ENCODE results near the gene TUBB4B.

Gene TUBB4B

DNA sequence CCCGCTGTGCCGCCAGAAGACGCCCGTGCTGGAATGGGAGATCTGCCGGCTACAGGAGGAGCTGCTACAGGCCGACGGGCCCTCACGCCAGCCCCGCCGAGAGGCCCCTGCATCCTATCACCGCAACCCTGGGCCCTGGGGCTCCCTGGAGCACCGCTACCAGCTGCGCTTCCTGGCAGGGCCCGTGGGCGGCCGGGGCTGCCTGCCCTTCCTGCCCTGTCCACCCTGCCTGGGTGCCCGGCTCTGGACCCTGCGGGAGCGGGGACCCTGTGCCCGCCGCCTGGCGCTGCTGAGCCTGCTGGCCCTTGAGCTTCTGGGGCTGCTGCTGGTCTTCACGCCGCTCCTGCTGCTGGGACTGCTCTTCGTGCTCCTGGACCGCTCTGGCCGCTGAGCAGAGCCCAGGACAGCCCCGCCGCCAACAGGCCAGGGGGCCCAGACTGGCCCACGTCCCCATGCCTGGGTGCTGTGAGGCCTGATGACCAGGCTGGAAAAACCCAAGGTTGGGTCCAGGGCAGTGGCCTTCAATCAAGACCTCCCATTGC lies 22.8 kb upstream of the TUBB4B start:
- Mint-ChIP-seq H3K4me3 (no peak overlapping the region), H3K9me3 (no peaks in the 10 kb centered on the region), H3K36me3 (ENCODE audit: low read depth) (no peaks in the 10 kb centered on the region), H3K4me1 (peaks cover 4% of the 10 kb centered on the region), H3K27ac (no peak overlapping the region), H3K27me3 (no peaks in the 10 kb centered on the region)
- ATAC-seq (no peak), DNase-seq (no peak)

DNA sequence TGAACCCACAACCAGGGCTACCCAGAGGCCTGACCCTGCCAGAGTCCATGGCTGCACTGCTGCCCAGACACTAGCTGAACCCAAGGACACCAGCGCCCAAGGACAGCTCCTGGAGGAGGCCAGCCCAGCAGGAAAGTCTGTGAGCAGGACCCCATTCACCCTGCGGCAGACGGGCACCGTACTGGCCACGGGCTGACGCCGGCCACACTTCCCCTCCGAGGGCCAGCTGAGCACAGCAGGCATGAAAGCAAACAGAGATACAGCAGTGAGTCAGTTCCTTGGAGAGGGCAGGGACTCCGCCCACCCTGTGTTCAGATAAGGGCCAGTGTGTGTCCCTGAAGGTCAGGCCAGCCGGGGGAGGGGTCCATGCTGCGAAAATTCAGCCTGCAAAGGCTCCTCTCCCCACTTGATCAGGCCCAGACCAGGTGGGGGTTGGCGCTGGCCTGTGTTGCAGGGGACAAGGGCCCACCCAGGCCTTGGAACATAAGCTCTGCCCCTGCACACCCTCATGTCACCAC lies 22.3 kb upstream of the TUBB4B start:
- ATAC-seq (no peak), DNase-seq (no peak)
- H3K9me3 Mint-ChIP-seq: no peaks in the 10 kb centered on the region
- no peaks in the 10 kb centered on the region for H3K27me3 Mint-ChIP-seq
- H3K36me3 Mint-ChIP-seq (ENCODE audit: low read depth): no peaks in the 10 kb centered on the region
- H3K4me3 Mint-ChIP-seq: no peak overlapping the region
- no peak overlapping the region for H3K27ac Mint-ChIP-seq
- H3K4me1 Mint-ChIP-seq: peaks cover 4% of the 10 kb centered on the region

- Mint-ChIP-seq H3K36me3 (ENCODE audit: low read depth) (no peaks in the 10 kb centered on the region), H3K4me1 (peaks cover 8% of the 10 kb centered on the region), H3K4me3 (no peak overlapping the region), H3K9me3 (no peaks in the 10 kb centered on the region), H3K27me3 (no peaks in the 10 kb centered on the region), H3K27ac (no peak overlapping the region)
- ATAC-seq (no peak), DNase-seq (no peak)
Observed at GRCh38 chr9:137219757-137220316, 21.2 kb upstream of the TUBB4B start.

DNA sequence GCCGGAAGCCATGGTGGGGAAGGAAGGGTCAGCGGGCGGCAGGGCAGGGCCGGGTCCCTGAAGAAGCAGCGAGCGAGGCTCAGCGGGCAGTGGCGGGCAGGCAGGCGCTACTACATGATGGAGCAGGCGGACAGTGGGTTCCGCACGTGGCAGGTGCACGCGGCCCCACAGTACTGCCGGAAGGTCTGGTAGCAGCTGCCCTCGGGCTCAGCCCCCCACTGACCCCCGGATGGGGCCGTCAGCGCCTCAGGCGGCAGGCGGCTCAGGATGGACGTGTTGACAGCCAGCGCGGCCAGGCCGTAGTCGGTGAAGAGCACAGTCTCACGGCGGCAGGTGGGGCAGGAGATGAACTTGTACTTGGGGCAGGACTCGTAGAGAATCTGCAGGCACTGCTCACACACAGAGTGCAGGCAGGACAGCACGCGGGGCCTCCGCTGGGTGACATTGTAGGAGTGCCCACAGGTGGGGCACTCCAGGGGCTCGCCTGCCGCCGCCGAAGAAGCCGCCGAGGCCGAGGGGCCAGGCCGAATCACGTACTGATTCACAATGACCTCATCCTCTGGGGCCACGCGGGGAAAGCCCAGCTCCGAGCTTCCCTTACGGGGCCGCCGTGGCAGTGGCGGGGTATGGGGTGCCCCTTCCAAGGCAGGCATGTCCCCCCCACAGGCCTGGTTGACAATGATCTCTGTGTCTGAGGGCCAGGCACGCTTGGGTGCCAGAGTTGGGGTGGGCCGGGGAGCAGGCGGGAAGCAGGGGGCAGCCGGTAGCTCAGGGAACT lies 20.6 kb upstream of the TUBB4B start:
- no peaks in the 10 kb centered on the region for H3K9me3 Mint-ChIP-seq
- DNase-seq: no peak
- no peak overlapping the region for H3K27ac Mint-ChIP-seq
- no peak for ATAC-seq
- peaks cover 12% of the 10 kb centered on the region for H3K4me1 Mint-ChIP-seq
- H3K27me3 Mint-ChIP-seq: no peaks in the 10 kb centered on the region
- peak overlapping the region; percentile 17 for H3K4me3 Mint-ChIP-seq
- no peaks in the 10 kb centered on the region for H3K36me3 Mint-ChIP-seq (ENCODE audit: low read depth)

DNA sequence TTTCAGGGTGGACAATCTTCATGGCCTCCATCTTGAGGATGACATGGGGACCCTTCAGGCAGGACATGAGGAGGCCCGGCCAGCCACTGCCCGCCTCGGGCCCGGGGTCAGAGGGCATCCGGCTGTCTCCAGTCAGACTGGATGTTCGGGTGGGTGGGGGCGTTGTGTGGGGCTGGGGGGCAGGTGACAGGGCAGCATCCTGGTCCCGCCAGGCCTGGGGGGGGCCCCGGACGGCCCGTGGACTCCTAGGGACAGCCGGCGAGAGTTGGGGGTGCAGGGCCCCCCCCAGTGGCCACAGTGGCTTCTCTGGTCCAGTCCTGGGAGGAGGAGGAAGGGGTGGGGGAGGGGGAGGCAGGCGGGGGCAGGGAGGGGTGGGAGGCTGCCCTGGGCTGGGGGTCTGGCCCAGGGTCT lies 20.0 kb upstream of the TUBB4B start:
- no peak overlapping the region for H3K27ac Mint-ChIP-seq
- peak overlapping the region; percentile 17 for H3K4me3 Mint-ChIP-seq
- H3K9me3 Mint-ChIP-seq: no peaks in the 10 kb centered on the region
- H3K36me3 Mint-ChIP-seq (ENCODE audit: low read depth): no peaks in the 10 kb centered on the region
- DNase-seq (no peak), ATAC-seq (no peak)
- peaks cover 12% of the 10 kb centered on the region for H3K4me1 Mint-ChIP-seq
- H3K27me3 Mint-ChIP-seq: no peaks in the 10 kb centered on the region

DNA sequence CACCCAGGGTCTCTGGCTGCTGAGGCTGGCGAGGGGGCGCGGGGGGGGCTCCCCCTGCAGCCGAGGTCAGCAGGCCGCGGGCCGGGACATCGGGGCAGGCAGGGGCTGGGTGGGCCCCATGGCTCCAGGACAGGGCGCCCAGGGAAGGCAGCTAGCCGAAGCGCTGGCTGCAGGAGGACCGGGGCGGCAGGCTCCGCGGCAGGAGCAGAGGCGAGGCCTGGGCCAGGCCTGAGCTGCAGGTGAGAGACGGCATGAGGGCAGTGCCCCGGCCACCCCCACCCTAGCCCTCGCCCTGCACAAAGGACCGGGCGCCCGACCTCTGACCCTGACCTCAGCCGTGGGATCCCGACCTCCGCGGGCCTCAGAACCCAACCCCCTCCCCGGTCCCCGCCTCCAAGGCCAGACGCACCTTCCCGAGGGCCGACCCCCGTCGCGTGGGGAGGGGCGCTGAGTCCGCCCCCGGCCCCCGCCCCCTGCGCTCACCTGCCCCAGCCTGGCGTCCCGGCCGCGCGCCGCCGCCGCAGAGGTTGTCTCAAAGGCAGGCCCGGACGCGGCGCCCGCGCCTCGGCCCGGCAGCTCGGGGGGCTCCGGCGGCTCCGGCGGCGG lies 19.5 kb upstream of the TUBB4B start:
- DNase-seq: no peak
- Mint-ChIP-seq H3K36me3 (ENCODE audit: low read depth) (no peaks in the 10 kb centered on the region), H3K27ac (no peak overlapping the region), H3K9me3 (no peaks in the 10 kb centered on the region), H3K4me1 (peaks cover 12% of the 10 kb centered on the region), H3K4me3 (no peak overlapping the region), H3K27me3 (no peaks in the 10 kb centered on the region)
- no peak for ATAC-seq

DNA sequence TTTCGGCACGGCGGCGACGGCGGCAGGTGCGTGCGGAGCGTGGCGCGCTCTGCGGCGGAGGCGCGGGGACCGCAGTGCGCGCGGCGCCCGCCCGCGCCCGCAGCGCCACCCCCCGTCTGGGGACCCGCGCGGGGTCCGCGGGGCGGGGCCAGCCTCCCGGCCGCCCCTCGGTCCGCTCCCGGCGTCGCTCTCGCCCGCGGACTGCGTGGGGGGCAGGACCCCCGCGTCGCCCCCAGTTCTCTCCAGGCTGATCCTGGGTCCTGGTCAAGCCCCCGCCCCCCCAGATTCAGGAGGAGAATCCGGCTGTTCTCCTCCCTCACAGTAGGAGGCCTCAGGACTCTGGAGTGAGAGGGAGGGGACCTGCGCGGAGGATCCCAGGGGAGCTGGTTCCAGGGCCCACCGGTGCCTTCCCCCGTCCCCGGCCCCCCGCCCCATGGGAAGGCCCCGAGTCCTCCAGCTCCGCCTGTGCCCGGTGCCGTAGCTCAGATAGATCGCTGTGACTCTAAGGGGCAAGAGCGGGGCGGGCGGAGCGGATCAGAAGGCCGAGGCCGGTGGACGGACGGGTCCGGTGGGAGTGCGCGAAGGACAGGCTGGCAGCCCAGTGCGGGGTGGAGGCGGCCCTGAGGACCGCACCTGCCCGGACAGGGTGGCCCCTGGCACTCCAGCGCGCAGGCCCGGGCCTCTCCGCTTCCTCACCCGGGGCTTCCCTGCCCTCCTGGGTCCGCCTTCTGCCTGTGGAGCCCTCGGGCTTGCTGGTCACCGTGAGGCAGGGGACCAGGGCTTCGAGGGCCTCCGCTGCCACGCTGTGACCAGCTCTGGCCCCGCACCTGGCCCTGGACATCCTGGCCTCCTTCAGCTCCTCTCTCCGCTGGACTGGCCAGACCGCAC lies 18.7 kb upstream of the TUBB4B start, which contains the start of gene RNF208:
TSS of gene RNF208 (minus strand) at position 51 of the 888 bp plus-strand sequence. CDS start 1,028 bp downstream, outside the sequence.
- Mint-ChIP-seq H3K4me1 (peaks cover 12% of the 10 kb centered on the region), H3K27ac (peak within 1 kb of the TSS; percentile 60), H3K4me3 (peak within 1 kb of the TSS; percentile 76), H3K9me3 (no peaks in the 10 kb centered on the region), H3K27me3 (no peaks in the 10 kb centered on the region), H3K36me3 (ENCODE audit: low read depth) (no peaks in the 10 kb centered on the region)
- ATAC-seq (no peak), DNase-seq (no peak)

DNA sequence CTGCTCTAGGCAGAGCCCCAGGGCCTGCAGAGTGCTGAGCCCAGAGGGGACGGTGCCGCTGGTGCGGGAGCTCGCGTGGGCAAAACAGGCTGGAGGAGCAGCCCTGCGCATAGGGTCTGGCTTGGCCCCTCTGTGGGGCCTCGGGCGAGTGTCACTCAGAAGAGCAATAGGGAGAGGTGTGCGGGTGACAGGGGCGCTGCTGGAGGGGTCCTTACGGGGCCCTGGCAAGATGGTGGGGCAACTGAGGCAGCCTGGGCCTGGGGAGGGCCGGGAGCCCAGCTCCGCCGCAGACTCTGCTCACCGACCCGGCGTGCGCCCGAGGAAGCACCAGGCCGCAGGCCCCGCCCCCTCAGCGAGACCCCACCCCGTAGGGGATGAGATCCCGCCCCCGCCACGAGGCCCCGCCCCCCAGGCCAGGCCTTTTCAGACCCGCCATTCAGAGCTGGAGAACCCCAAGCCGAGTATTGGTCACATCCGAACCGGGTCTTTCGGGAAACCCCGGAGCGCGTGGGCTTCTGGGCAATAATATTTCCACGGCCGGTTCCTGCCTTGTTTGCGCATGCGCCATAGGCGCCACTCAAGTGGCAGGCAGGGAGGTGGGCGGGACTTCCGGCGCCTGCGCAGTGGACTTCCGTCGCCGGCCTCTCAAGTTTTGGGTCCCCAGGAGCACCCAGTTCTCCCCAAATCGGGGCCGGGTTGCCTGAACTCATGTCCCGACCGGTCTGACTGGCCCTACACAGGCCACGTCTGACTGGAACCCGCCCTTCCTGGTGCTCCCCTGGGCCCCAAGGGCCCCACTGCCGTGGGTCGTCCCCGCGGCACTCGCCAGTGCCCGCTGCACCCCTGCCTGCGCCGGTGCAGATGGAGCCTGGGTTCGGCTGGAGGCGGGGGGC lies 17.8 kb upstream of the TUBB4B start:
- ATAC-seq: peak; percentile 82
- DNase-seq: peak; percentile 98
- Mint-ChIP-seq H3K27ac (peak overlapping the region; percentile 77), H3K9me3 (no peaks in the 10 kb centered on the region), H3K27me3 (peaks cover 2% of the 10 kb centered on the region), H3K36me3 (ENCODE audit: low read depth) (no peaks in the 10 kb centered on the region), H3K4me3 (peak overlapping the region; percentile 76), H3K4me1 (peaks cover 15% of the 10 kb centered on the region)

GRCh38 chr9:137224830-137225694 lies 16.0 kb upstream of the TUBB4B start, which contains the start of gene CYSRT1:
TSS of gene CYSRT1 (plus strand) at chr9:137225174. CDS start at chr9:137225622, 448 bp downstream.
- H3K27me3 Mint-ChIP-seq: peaks cover 2% of the 10 kb centered on the region
- DNase-seq: peak; percentile 55
- H3K4me3 Mint-ChIP-seq: peak within 1 kb of the TSS; percentile 76

GRCh38 chr9:137225699-137226331 lies 15.3 kb upstream of the TUBB4B start:
- no peak overlapping the region for H3K4me3 Mint-ChIP-seq
- ATAC-seq: no peak
- H3K27ac Mint-ChIP-seq: no peak overlapping the region
- no peaks in the 10 kb centered on the region for H3K36me3 Mint-ChIP-seq (ENCODE audit: low read depth)
- peaks cover 15% of the 10 kb centered on the region for H3K4me1 Mint-ChIP-seq
- peaks cover 2% of the 10 kb centered on the region for H3K27me3 Mint-ChIP-seq
- H3K9me3 Mint-ChIP-seq: no peaks in the 10 kb centered on the region
- DNase-seq: no peak

More at GRCh38 chr9:137224830-137225694, 16.0 kb upstream of the TUBB4B start, which contains the start of gene CYSRT1:
- H3K36me3 Mint-ChIP-seq (ENCODE audit: low read depth): no peaks in the 10 kb centered on the region
- peak; percentile 3 for ATAC-seq
- peak within 1 kb of the TSS; percentile 78 for H3K27ac Mint-ChIP-seq
- H3K9me3 Mint-ChIP-seq: no peaks in the 10 kb centered on the region
- peaks cover 15% of the 10 kb centered on the region for H3K4me1 Mint-ChIP-seq

DNA sequence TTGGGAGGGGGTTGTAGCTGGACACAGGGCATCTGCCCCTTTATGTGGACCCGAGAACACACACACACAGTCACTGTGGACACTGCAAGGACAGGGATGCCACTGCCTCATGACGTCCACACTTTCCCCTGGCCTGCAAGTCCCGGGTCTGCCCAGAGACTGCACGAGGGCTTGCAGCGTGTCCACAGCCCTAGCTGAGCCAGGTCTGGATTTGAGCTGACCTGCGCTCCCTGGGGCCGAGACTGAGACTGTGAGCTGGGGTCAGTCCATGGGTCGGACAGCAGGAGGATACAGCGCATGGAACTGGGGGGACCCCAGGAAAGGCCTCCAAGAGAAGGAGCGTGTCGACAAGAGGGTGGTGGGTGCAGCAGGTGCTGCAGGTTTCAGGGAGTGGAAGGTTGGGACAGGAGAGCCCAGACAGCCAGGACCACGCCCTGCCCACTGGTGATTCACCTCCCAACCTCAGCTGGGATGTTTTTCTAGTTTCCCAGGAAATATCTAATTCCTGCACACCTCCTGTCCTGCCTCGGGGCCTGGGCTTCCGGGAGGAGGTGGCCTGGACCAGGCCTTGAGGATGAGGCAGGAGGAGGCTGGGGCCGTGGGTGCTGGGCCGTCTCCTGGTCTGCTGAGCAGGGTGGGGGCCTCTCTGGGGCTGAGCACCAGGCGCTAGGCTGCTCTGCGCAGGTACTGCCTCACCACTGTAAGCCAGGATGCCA lies 14.6 kb upstream of the TUBB4B start:
- ATAC-seq: no peak
- Mint-ChIP-seq H3K27ac (no peak overlapping the region), H3K4me3 (no peak overlapping the region), H3K9me3 (no peaks in the 10 kb centered on the region), H3K36me3 (ENCODE audit: low read depth) (no peaks in the 10 kb centered on the region), H3K27me3 (peaks cover 2% of the 10 kb centered on the region), H3K4me1 (peaks cover 15% of the 10 kb centered on the region)
- DNase-seq: no peak

Measured in activated naive CD8-positive, alpha-beta T cell treated with anti-CD3 and anti-CD28 coated beads, Interleukin-2, amount 50 U/mL, for 24 hours (primary cell).